Fibroblast of lung (primary cell): ENCODE measurements around the gene DICER1.

Source experiments
- CTCF ChIP-seq, 2 donors: IDR thresholded peaks in 1 of 2; conservative IDR thresholded peaks in 1 of 2; 1 replicate in 1 of 2; 2 replicates in 1 of 2; pipeline ENCODE4 v1.5.1; 2011 to 2012; ENCODE audit warnings: low read length in 2 of 2, control low read depth in 1 of 2, inconsistent platforms in 1 of 2, low read depth in 1 of 2, mild to moderate bottlenecking in 1 of 2
- EZH2 ChIP-seq: IDR thresholded peaks from 2 replicates; pipeline ENCODE4 v1.5.1; 2012; ENCODE audit warnings: low read length, control low read depth, mild to moderate bottlenecking; ENCODE audit errors: missing control alignments

- no peak for TF ChIP-seq CTCF (conservative IDR thresholded peaks at IDR 0.05 in 1 of 2, IDR thresholded peaks at IDR 0.05 in 1 of 2; ENCODE audit: low read depth in 1 of 2, low read length in 2 of 2)
- TF ChIP-seq EZH2, result no peak
These were observed 55.3 kb downstream of the DICER1 start for GRCh38 chr14:95101736-95102679.
